Uterus (tissue), 2 donors: Measurements from ENCODE around the gene HOXD10.

Experiments used
- POLR2A ChIP-seq, 2 donors: fragments of 450-650 bp; IDR thresholded peaks; one replicate each; pipeline ENCODE4 v1.6.1; 2016; ENCODE audit warnings: antibody characterized with exemption in 2 of 2, mild to moderate bottlenecking in 1 of 2, moderate library complexity in 1 of 2
- TF ChIP-seq, protein P1 (sequence below), 4 experiments: fragments of 200-600 bp in 2 of 4; fragments of 450-650 bp in 2 of 4; sonication (generic) in 2 of 4; IDR thresholded peaks; one replicate each; pipeline ENCODE4 v1.5.1; 2016 to 2019; ENCODE audit warnings: antibody characterized with exemption in 4 of 4, mild to moderate bottlenecking in 2 of 4, moderate library complexity in 1 of 4

DNA sequence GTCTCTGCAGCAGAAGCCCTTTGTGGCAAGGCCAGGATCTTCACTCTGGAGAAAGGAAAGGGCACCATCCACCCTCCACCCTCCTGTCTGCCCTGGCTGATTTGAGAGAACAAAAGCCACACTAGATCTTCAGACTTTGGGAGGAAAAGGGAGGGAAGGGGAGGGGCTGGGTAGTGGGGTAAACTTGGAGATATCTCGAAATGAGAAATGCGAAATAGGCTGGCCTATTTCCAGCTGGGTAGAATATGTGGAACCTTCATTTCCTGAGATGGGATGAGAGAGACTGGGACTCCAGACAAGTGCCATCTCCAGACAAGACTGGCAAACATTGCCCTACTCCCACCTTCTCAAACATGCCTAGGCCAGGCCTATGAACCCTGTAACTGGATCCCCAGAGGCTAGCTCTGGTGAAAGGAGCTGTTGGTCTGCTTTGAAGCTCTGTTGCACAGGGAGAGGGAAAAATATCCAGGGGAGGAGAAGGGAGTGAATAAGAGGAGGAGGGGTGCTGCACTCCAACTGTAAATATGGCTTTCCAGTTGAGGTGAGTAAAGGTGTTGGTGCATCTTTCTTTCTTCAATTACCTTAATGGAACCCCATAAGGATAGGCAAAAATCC, 15.3 kb upstream of the HOXD10 start:
- no peak for TF ChIP-seq POLR2A (IDR thresholded peaks at IDR 0.05)
- TF ChIP-seq, protein P1, sequence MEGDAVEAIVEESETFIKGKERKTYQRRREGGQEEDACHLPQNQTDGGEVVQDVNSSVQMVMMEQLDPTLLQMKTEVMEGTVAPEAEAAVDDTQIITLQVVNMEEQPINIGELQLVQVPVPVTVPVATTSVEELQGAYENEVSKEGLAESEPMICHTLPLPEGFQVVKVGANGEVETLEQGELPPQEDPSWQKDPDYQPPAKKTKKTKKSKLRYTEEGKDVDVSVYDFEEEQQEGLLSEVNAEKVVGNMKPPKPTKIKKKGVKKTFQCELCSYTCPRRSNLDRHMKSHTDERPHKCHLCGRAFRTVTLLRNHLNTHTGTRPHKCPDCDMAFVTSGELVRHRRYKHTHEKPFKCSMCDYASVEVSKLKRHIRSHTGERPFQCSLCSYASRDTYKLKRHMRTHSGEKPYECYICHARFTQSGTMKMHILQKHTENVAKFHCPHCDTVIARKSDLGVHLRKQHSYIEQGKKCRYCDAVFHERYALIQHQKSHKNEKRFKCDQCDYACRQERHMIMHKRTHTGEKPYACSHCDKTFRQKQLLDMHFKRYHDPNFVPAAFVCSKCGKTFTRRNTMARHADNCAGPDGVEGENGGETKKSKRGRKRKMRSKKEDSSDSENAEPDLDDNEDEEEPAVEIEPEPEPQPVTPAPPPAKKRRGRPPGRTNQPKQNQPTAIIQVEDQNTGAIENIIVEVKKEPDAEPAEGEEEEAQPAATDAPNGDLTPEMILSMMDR (IDR thresholded peaks at IDR 0.05): no peak
